Transverse colon (tissue), 4 donors: ENCODE data around the gene CNOT4.
"Not testable (repeated sequence)": the region's sequence is repeated elsewhere in the genome, so short reads cannot be mapped to it uniquely, and the experiment has no call there.

ENCODE experiments used
- POLR2AphosphoS5 ChIP-seq, 3 donors: sonication (generic); formaldehyde crosslinking; IDR thresholded peaks; one replicate each; pipeline ENCODE4 v1.6.1; 2016; ENCODE audit warnings: antibody characterized with exemption in 3 of 3
- TF ChIP-seq, protein P1 (sequence below), 5 experiments: fragments of 200-600 bp in 3 of 5; fragments of 450-650 bp in 2 of 5; sonication (generic) in 3 of 5; IDR thresholded peaks; 1 replicate in 2 of 5; 2 replicates in 3 of 5; pipeline ENCODE4 v1.5.1; 2016 to 2017; ENCODE audit warnings: antibody characterized with exemption in 5 of 5, inconsistent platforms in 3 of 5, mild to moderate bottlenecking in 2 of 5, moderate library complexity in 1 of 5

DNA sequence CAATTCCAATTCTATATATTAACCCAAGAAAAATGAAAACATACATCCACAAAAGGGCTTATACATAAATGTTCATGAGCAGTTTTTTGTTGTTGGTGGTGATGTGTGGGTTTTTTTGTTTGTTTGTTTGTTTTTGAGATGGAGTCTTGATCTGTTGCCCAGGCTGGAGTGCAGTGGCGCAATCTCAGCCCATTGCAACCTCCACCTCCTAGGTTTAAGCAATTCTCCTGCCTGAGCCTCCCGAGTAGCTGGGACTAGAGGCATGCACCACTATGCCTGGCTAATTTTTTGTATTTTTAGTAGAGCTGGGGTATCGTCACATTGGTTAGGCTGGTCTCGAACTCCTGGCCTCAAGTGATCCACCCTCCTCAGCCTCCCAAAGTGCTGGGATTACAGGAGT, 40.2 kb downstream of the CNOT4 start:
- TF ChIP-seq, protein P1, sequence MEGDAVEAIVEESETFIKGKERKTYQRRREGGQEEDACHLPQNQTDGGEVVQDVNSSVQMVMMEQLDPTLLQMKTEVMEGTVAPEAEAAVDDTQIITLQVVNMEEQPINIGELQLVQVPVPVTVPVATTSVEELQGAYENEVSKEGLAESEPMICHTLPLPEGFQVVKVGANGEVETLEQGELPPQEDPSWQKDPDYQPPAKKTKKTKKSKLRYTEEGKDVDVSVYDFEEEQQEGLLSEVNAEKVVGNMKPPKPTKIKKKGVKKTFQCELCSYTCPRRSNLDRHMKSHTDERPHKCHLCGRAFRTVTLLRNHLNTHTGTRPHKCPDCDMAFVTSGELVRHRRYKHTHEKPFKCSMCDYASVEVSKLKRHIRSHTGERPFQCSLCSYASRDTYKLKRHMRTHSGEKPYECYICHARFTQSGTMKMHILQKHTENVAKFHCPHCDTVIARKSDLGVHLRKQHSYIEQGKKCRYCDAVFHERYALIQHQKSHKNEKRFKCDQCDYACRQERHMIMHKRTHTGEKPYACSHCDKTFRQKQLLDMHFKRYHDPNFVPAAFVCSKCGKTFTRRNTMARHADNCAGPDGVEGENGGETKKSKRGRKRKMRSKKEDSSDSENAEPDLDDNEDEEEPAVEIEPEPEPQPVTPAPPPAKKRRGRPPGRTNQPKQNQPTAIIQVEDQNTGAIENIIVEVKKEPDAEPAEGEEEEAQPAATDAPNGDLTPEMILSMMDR (IDR thresholded peaks at IDR 0.05), result not testable (repeated sequence)
- not testable (repeated sequence) for TF ChIP-seq POLR2AphosphoS5 (IDR thresholded peaks at IDR 0.05)
